Nephron progenitor cell (in vitro differentiated cells): Measurements from ENCODE around the gene SAMM50.

Experiments
- DNase-seq: peaks from one replicate; pipeline ENCODE4 v3.0.0; 2021
- H3K27ac Mint-ChIP-seq: 2 replicates; pipeline ENCODE4 v1.8.0; 2021; ENCODE audit warnings: mild to moderate bottlenecking, moderate library complexity, mixed read lengths
- H3K27me3 Mint-ChIP-seq: 2 replicates; pipeline ENCODE4 v1.8.0; 2021; ENCODE audit warnings: mild to moderate bottlenecking, low read depth, mixed read lengths; ENCODE audit not compliant: poor library complexity
- H3K36me3 Mint-ChIP-seq: 2 replicates; pipeline ENCODE4 v1.8.0; 2021; ENCODE audit warnings: low read depth, mixed read lengths
- H3K4me1 Mint-ChIP-seq: 2 replicates; pipeline ENCODE4 v1.8.0; 2021; ENCODE audit warnings: mixed read lengths
- H3K4me3 Mint-ChIP-seq: 2 replicates; pipeline ENCODE4 v1.8.0; 2021; ENCODE audit warnings: mild to moderate bottlenecking, moderate library complexity, mixed read lengths
- H3K9me3 Mint-ChIP-seq: 2 replicates; pipeline ENCODE4 v1.8.0; 2021; ENCODE audit warnings: mild to moderate bottlenecking, moderate library complexity, mixed read lengths
- TF ChIP-seq, protein P1 (sequence below): fragments of 200-600 bp; sonication (generic); IDR thresholded peaks from 2 replicates; pipeline ENCODE4 v1.5.0; 2021; ENCODE audit warnings: antibody characterized with exemption

Gene SAMM50

DNA sequence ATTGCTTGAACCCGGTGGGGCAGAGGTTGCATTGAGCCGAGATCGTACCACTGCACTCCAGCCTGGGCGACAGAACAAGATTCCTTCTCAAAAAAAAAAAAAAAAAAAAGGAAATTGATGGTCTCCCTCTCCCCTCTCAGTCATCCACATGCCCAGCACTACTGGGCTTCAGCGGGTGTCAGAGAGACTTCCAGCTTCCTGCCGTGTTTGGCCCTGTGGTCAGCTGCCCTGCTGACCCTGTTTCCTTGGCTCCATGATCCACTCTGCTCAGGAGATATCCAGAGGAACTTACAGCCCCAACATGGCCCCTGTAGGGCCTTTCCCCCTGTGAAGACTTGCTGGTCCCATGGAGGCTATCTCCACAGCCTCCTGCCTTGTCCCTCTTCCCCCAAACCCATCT, 37.7 kb upstream of the SAMM50 start:
- Mint-ChIP-seq H3K4me3 (no peak overlapping the region), H3K27me3 (peaks cover 42% of the 10 kb centered on the region), H3K36me3 (no peaks in the 10 kb centered on the region), H3K4me1 (no peaks in the 10 kb centered on the region), H3K9me3 (peaks cover 4% of the 10 kb centered on the region), H3K27ac (no peak overlapping the region)
- TF ChIP-seq, protein P1, sequence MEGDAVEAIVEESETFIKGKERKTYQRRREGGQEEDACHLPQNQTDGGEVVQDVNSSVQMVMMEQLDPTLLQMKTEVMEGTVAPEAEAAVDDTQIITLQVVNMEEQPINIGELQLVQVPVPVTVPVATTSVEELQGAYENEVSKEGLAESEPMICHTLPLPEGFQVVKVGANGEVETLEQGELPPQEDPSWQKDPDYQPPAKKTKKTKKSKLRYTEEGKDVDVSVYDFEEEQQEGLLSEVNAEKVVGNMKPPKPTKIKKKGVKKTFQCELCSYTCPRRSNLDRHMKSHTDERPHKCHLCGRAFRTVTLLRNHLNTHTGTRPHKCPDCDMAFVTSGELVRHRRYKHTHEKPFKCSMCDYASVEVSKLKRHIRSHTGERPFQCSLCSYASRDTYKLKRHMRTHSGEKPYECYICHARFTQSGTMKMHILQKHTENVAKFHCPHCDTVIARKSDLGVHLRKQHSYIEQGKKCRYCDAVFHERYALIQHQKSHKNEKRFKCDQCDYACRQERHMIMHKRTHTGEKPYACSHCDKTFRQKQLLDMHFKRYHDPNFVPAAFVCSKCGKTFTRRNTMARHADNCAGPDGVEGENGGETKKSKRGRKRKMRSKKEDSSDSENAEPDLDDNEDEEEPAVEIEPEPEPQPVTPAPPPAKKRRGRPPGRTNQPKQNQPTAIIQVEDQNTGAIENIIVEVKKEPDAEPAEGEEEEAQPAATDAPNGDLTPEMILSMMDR = no peak
- DNase-seq = no peak

DNA sequence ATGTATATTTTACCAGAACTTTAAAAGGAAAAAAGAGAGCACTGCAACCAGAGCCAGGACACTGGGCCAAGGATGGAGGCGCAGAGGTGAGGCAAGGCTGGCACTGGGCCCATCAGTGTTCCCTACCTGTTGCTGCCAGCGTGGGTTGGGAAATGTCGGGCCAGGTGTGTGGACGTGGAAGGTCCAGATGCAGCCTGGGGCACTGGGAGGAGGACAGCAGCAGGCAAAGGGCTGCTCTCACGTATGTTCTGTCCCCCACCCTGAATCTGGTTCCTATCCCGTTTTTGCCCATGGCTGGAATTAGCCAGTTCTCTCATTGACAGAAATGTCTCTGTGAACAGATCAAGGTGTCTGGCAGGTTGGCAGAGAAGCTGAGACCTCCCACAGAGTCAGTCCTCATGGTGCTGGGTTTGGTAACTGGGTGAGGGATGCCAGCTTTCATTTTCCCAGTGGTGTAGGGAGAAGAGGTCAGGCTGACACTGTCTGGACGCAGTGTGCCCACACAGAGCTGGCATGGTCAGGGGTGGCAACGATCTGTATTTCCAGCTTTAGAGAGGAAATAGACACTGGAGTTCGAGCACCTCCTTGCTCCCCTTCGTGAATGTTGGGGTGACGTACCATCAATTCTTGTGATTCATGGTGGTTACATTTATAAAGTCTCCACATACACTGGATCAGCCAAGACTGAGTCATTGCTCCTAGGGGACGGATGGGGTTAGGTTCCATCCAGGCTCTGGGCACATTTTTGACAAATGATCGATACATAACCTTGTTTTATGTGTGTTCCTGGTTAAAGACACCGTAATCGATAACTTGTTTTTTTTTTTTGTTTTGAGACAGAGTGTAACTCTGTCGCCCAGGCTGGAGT, 35.9 kb upstream of the SAMM50 start:
- no peak for DNase-seq
- Mint-ChIP-seq H3K4me1 (peaks cover 7% of the 10 kb centered on the region), H3K9me3 (no peaks in the 10 kb centered on the region), H3K36me3 (no peaks in the 10 kb centered on the region), H3K27ac (no peak overlapping the region), H3K27me3 (peaks cover 27% of the 10 kb centered on the region), H3K4me3 (no peak overlapping the region)
- TF ChIP-seq, protein P1 = no peak

DNA sequence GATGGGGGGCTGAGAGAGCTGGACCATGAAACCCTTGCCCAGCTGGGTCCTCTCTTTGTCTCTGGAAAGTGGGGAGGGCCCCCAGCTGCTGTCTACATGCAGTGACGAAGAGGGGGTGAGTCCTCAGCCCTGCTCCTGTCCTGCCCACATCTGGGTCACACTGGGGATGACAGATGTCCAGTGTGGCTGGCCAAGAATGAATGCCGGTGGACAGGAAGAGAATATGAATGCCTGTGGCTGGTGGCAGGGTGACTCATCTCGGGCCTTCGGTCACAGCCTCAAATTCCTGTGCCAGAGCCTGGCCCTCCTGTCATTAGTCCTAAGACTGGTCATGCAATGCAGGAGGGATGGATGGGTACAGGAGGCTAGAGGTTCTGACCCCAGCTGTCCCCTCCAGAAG, 33.9 kb upstream of the SAMM50 start:
- Mint-ChIP-seq H3K27ac (no peak overlapping the region), H3K4me1 (peaks cover 22% of the 10 kb centered on the region), H3K27me3 (peaks cover 29% of the 10 kb centered on the region), H3K36me3 (no peaks in the 10 kb centered on the region), H3K4me3 (no peak overlapping the region), H3K9me3 (no peaks in the 10 kb centered on the region)
- no peak for DNase-seq
- TF ChIP-seq, protein P1 = no peak

DNA sequence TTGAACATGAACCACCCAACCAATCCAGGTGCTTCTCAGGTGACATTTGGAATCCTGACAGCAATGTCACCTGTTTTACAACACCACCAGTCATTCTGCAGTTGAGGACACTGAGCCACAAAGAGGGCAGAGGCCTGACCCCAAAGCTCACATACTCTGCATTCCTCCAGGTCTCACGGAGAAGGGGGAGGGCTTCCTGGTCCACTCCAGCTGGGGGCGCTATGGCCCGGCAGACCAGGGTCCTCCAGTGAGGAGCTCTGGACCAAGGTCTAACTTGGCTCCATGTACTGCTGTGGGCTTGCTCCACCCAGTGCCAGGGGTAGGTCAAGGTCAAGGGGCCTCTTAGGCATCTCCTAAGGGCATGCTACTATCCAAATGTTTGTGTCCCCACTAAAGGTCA, 33.1 kb upstream of the SAMM50 start:
- Mint-ChIP-seq H3K4me1 (peaks cover 23% of the 10 kb centered on the region), H3K36me3 (no peaks in the 10 kb centered on the region), H3K27me3 (peaks cover 28% of the 10 kb centered on the region), H3K4me3 (no peak overlapping the region), H3K9me3 (no peaks in the 10 kb centered on the region), H3K27ac (no peak overlapping the region)
- no peak for DNase-seq
- TF ChIP-seq, protein P1 = no peak

DNA sequence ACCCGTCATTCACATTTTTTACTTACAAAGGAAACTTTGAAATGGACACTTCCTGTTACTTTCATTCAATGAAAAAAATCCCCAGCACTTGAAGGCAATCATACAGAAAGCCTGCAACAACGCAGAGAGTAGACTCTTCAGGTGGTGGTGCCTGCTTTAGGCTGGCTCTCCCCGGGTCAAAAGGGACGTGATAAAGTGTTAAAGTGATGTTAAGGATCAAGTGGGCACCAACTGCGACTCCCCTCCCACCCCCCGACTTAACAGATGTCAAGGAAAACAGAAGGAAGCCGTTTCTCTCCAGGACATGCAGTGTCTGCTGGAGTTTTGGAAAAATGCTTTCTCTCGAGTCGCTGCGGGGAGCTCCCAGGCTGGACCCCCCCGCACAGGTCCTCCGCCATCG, 32.1 kb upstream of the SAMM50 start:
- Mint-ChIP-seq H3K9me3 (no peaks in the 10 kb centered on the region), H3K27ac (no peak overlapping the region), H3K36me3 (peaks cover 7% of the 10 kb centered on the region), H3K4me1 (peaks cover 23% of the 10 kb centered on the region), H3K4me3 (peak overlapping the region; percentile 82), H3K27me3 (peaks cover 23% of the 10 kb centered on the region)
- DNase-seq = no peak
- TF ChIP-seq, protein P1 = no peak
